Measurements from ENCODE around the gene PEX5L. TPM values are rescaled to one million over a fixed set of nuclear protein-coding genes. Genes with fewer than 3 reads are reported as not detected.
A peak's percentile ranks its signal among the peaks of the same experiment; 100 is the strongest.

Gene PEX5L
- total RNA-seq, 1 experiment from 2014 or later: 0.45 TPM

DNA sequence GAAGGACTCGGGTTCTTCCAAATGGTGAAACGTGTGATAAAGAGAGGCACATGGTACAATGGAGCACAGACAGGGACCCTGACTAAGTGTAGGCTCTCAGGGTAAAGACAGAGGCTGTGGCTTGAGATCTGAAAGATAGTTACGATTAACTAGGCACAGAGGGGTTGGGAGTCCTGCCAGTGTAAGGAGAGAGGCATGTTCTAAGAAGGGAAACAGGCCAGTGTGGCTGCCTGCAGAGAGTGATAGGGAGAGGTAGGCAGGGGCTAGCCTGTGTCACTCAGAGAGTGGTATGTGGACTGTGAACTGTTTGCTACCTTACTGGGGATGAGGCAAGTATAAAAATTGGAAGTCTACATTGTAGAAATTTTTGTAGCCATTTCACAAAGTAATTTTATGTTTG is 109.5 kb downstream of the PEX5L start:
- H3K36me3 ChIP-seq (replicated peaks; ENCODE audit: control insufficient read depth, insufficient read depth, low read length): no peaks in the 10 kb centered on the region
- no peaks in the 10 kb centered on the region for H3K27me3 ChIP-seq (ENCODE audit: control insufficient read depth, insufficient read depth, low read length)
- DNase-seq: peak; percentile 11
- no peak overlapping the region for H3K4me3 ChIP-seq (ENCODE audit: insufficient read depth, low read depth, low read length)

DNA sequence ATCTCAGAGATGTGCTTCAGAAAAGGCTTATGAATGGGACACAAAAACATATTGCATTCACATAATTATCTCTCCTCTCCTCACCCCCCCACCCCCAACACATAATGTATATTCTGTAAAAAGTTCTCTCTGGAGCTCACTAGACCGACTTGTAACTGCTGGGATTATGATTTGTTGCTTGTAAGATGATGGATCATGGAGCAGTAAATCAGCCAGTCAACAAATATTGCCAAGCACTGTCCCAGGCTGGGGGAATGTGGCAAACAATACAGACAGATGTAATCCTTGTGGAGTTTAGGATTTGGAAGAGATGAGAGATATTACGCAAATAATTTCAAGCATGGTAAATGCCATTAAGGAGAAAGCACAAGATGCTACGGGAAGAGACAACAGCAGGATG is 114.8 kb downstream of the PEX5L start:
- DNase-seq: no peak
- Histone ChIP-seq H3K4me3 (ENCODE audit: insufficient read depth, low read depth, low read length) (no peak overlapping the region), H3K36me3 (replicated peaks; ENCODE audit: control insufficient read depth, insufficient read depth, low read length) (no peaks in the 10 kb centered on the region), H3K27me3 (ENCODE audit: control insufficient read depth, insufficient read depth, low read length) (no peaks in the 10 kb centered on the region)

DNA sequence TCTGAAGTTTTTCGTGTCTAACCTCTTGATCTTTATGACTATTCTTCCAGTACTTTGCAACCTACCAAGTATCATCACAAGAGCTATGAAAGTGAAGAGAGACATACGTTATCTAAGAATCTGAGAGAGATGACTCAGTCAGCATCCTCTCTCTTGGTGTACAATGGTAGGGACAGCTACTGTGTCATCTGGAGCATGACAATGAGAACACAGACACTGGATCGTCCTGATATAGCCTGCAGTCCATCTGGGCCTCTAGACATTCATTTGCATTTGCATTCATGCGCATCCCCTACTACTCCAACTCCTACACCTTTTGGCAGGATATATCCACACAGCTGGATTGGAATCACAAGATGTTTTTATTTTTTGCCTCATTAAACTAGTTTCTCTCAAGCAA is 115.2 kb downstream of the PEX5L start:
- Histone ChIP-seq H3K36me3 (replicated peaks; ENCODE audit: control insufficient read depth, insufficient read depth, low read length) (no peaks in the 10 kb centered on the region), H3K4me3 (ENCODE audit: insufficient read depth, low read depth, low read length) (no peak overlapping the region), H3K27me3 (ENCODE audit: control insufficient read depth, insufficient read depth, low read length) (no peaks in the 10 kb centered on the region)
- DNase-seq: no peak

DNA sequence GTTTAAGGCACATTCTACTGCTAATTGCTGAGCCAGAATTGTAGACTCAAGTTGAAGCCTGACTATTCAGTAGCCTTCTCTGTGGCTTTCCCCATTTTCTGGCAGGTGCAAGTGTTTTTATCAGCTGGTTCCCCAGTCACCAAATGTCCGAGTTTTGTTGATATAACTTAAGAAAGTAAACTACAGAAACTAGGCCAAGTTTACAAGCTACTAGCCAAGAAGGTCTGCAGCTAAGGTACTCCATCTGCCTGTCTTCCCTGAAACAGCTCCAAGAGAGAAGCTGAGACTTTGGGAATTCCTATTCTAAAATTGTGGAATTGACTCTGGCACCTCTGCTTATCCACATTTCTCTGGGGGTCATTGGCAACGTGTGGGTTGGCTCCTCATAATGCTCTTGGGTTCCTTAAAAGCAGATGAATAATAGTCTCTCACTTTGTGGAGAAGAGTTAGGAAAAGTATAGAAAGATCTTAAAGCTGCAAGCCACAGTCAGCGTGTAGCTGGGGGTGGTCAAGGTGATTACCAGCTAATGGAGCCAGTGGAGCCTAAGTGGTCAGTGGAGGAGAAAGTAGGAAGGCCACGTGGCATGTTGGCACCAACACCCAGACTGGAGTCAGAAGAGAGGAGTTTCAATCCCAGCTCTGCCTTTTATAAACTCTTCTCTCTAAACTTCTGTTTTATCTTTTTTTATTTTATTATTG is 128.8 kb downstream of the PEX5L start:
- H3K36me3 ChIP-seq (replicated peaks; ENCODE audit: control insufficient read depth, insufficient read depth, low read length): no peaks in the 10 kb centered on the region
- no peak overlapping the region for H3K4me3 ChIP-seq (ENCODE audit: insufficient read depth, low read depth, low read length)
- H3K27me3 ChIP-seq (ENCODE audit: control insufficient read depth, insufficient read depth, low read length): no peaks in the 10 kb centered on the region
- no peak for DNase-seq

DNA sequence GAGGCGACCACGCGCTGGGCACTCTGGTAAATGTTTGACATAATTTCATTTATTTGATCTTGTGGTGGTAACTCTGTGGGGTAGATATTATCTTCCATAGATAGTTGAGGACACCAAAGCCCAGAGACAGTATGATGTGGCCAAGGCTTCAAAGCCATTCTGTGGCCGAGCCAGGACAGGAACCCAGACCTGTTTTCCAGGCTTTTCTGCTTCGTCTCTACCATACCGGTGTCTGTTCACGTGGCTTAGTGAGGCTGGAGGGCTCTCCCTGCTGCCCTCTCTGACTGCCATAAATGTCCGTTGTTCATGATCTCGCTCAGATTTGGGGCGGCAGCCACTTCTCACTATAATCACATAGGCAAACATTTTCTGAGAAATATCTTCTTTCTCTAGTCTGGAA is 134.7 kb downstream of the PEX5L start:
- Histone ChIP-seq H3K4me3 (ENCODE audit: insufficient read depth, low read depth, low read length) (no peak overlapping the region), H3K27me3 (ENCODE audit: control insufficient read depth, insufficient read depth, low read length) (no peaks in the 10 kb centered on the region), H3K36me3 (replicated peaks; ENCODE audit: control insufficient read depth, insufficient read depth, low read length) (no peaks in the 10 kb centered on the region)
- DNase-seq: no peak

DNA sequence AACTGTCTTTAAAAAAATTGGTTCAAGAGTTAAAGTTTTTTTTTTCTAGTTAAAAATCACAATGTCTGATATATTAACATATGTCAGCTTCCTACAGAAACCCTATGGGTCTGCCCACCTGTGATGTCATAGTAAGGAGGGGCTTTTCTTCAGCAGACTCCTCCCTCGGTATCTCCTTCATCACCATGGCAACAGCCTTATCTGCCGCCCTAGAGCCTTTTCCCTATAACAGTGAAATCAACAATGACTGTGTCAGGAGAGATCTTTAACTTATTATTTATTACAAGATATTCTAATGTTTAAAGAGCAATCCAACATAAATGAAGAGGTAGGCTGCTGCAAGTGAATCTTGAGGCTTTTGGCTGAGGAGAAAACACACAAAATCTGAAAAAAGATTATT is 138.7 kb downstream of the PEX5L start:
- Histone ChIP-seq H3K36me3 (replicated peaks; ENCODE audit: control insufficient read depth, insufficient read depth, low read length) (no peaks in the 10 kb centered on the region), H3K27me3 (ENCODE audit: control insufficient read depth, insufficient read depth, low read length) (no peaks in the 10 kb centered on the region)
- DNase-seq: peak; percentile 69

DNA sequence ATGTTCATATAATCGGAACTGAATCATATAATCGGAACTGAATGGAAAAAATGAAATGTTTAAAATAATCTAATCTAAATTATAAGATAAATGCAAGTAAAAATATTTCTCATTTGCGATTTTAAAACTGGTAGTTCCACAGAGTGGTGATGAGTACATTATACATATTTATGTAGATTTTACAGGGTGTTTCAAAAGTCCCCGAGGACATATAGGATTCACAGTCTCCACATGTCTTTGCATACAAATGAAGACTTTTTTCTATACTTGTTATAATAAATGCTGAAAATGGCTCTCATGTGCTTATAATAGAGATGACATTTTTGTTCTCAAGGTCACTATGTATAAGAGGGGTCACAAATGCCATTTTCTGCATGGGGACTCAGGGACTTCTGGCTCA is 139.5 kb downstream of the PEX5L start:
- Histone ChIP-seq H3K27me3 (ENCODE audit: control insufficient read depth, insufficient read depth, low read length) (no peaks in the 10 kb centered on the region), H3K36me3 (replicated peaks; ENCODE audit: control insufficient read depth, insufficient read depth, low read length) (no peaks in the 10 kb centered on the region), H3K4me3 (ENCODE audit: insufficient read depth, low read depth, low read length) (no peak overlapping the region)
- DNase-seq: no peak

More for the DNA sequence above, 138.7 kb downstream of the PEX5L start:
- no peak overlapping the region for H3K4me3 ChIP-seq (ENCODE audit: insufficient read depth, low read depth, low read length)

DNA sequence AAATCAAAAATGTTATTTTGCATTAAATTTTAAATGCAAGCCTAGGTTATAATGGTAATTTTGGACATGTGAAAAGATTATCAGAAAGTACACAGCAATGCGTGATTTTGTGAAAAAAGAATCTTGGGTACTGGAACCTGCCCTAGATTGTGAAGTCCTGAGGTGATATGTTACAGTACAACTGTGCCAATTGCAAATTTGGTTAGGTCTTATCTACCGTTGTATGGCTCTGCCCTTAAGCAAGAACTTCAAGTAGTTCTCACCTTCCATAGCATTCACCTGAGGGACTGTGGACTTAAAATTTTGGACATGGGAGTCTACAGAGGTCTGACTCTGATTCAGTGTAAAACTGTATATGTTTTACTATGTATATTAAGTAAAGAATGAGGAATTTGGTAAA is 140.2 kb downstream of the PEX5L start:
- H3K36me3 ChIP-seq (replicated peaks; ENCODE audit: control insufficient read depth, insufficient read depth, low read length): no peaks in the 10 kb centered on the region
- no peaks in the 10 kb centered on the region for H3K27me3 ChIP-seq (ENCODE audit: control insufficient read depth, insufficient read depth, low read length)
- no peak overlapping the region for H3K4me3 ChIP-seq (ENCODE audit: insufficient read depth, low read depth, low read length)
- no peak for DNase-seq

DNA sequence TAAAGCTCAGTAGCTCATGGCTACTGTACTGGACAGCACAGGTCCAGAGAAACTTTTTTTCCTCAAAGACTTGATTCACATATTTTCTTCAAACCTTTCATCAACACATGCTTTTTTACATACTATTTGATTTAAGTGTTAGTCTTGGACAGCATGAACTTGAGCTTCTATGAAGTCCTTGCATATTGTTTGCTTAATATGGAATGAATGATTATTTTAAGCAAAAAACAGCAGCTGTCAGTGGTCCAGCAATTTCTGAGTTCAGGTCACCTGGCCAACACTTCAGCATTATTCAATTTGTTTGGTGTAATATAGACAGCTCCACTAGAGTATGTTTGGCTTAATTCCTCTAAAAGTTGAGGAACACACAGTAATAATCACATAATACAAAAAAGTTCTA is 141.4 kb downstream of the PEX5L start:
- H3K4me3 ChIP-seq (ENCODE audit: insufficient read depth, low read depth, low read length): no peak overlapping the region
- no peaks in the 10 kb centered on the region for H3K27me3 ChIP-seq (ENCODE audit: control insufficient read depth, insufficient read depth, low read length)
- DNase-seq: no peak
- no peaks in the 10 kb centered on the region for H3K36me3 ChIP-seq (replicated peaks; ENCODE audit: control insufficient read depth, insufficient read depth, low read length)

DNA sequence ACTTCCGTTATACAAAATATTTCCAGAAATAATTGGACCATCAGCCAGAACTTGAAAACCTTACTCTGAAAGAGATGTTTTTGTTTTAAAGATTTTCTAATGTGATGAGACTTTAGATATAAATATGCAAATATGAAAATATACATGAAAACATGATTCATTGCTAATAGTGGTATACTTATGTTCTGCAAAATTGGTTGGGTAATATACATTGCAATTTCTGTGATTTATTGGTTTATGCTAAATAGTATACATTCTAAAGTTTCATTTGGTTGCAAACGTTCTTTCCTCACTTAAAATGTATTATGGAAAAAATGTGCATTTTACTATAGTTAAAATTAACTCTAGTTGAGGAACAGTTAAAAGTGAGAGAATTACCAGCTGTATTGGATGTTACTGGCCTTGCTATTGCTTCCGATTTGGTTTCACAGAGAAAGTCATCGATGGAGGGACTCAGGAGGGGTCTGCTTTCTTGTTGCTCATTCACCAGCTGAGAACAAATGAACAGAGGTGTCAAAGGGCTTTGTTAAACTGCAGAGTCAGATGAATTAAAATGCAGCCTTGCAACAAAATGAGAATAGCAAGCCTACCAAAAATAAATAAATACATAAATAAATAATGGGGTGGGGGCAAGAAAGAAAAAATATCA is 149.3 kb downstream of the PEX5L start:
- no peak for DNase-seq
- Histone ChIP-seq H3K4me3 (ENCODE audit: insufficient read depth, low read depth, low read length) (no peak overlapping the region), H3K27me3 (ENCODE audit: control insufficient read depth, insufficient read depth, low read length) (no peaks in the 10 kb centered on the region), H3K36me3 (replicated peaks; ENCODE audit: control insufficient read depth, insufficient read depth, low read length) (no peaks in the 10 kb centered on the region)

DNA sequence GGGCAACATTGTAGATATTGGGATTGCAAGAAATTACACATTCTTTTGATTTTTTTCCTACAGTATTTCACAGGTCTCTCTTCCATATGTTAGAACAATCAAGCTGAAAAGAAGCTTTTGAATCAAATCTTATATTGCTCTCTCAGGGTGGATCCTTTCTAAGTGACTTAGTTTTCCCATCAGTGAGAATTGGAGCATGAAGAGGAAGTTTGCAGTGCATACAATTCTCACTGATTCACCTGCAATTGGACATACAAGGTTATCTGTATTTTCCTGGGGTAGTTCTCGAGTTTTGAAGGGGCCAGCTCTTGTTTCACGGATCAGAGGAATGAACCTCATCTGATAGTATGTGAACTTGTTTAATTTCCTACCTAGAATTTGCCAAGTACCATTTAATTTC is 150.8 kb downstream of the PEX5L start:
- DNase-seq: no peak

DNA sequence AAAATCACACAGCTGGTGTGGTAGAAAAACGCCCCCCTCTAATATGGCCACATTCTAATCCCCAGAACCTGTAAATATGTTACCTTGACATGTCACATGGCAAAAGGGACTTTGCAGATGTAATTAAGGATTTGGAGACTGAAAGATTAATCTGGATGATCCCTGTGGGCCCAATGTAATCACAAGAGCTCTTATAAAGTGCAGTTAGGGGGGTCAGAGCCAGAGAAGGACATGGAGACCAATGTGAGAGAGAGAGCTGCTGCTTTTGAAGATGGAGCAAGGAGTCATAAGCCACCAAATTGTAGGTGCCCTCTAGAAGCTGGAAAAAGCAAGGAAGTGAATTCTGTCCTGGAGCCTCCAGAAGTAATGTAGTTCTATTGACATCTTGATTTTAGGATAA is 152.6 kb downstream of the PEX5L start:
- Histone ChIP-seq H3K36me3 (replicated peaks; ENCODE audit: control insufficient read depth, insufficient read depth, low read length) (no peaks in the 10 kb centered on the region), H3K4me3 (ENCODE audit: insufficient read depth, low read depth, low read length) (no peak overlapping the region)
- no peak for DNase-seq

More for the DNA sequence above, 150.8 kb downstream of the PEX5L start:
- Histone ChIP-seq H3K4me3 (ENCODE audit: insufficient read depth, low read depth, low read length) (no peak overlapping the region), H3K27me3 (ENCODE audit: control insufficient read depth, insufficient read depth, low read length) (no peaks in the 10 kb centered on the region), H3K36me3 (replicated peaks; ENCODE audit: control insufficient read depth, insufficient read depth, low read length) (no peaks in the 10 kb centered on the region)

DNA sequence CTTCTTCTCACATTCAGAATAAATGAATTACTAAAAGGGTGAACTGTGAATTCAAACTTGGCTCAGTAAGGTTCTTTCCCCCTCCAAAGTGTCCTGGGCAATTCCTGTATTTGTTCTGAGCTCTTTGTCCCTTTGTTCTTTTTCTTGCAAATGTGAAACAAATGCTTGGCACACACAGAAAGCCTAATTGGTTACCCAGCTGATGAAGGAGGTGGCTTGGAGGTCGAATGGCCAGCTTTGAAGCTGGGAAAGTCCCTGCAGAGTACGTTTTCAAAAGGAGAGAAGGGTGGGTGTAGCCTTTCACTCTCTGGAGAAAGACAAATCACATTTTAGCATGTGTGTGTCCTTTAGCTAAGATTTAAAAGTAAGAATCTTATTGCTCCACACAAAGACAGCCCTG is 154.4 kb downstream of the PEX5L start:
- Histone ChIP-seq H3K27me3 (ENCODE audit: control insufficient read depth, insufficient read depth, low read length) (no peaks in the 10 kb centered on the region), H3K36me3 (replicated peaks; ENCODE audit: control insufficient read depth, insufficient read depth, low read length) (no peaks in the 10 kb centered on the region), H3K4me3 (ENCODE audit: insufficient read depth, low read depth, low read length) (no peak overlapping the region)
- DNase-seq: peak; percentile 43

More for the DNA sequence above, 152.6 kb downstream of the PEX5L start:
- H3K27me3 ChIP-seq (ENCODE audit: control insufficient read depth, insufficient read depth, low read length): no peaks in the 10 kb centered on the region

DNA sequence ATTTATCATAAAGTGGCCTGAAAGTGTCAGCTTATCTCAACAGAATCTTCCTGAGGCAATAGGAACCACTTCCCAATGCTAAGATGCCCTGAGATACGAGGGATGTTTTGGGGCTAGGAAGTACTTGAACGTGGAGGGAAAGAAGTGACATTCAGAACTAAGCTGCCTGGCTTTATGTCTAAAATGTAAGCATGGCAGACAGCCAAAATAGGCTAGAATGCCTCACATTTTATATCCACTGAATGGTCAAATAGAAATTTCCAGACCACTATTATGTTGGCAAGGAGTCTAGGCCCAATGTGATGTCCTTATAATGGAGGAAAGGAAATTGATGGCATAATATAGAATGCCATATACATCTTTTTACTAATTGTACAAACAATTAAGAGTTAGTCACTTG is 154.9 kb downstream of the PEX5L start:
- Histone ChIP-seq H3K4me3 (ENCODE audit: insufficient read depth, low read depth, low read length) (no peak overlapping the region), H3K27me3 (ENCODE audit: control insufficient read depth, insufficient read depth, low read length) (no peaks in the 10 kb centered on the region), H3K36me3 (replicated peaks; ENCODE audit: control insufficient read depth, insufficient read depth, low read length) (no peaks in the 10 kb centered on the region)
- DNase-seq: no peak

DNA sequence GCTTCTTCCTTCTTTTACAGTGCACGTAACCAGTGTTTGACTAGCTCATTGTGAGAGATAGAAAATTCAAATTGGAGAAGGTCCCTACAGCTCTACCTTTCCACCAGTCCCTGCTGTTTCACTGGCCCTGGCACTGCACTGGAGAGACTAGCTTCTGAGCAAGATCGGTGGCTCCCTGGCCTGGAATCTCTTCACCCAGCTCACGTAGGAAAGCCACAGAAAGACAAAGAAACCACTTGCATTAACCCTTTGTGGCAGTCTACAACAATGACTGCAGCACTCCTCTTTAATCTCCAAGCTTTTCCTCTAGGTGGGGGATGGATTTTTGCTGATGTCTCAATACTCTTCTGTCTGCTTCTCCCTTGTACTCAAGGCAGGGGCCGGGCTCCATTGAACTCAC is 155.9 kb downstream of the PEX5L start:
- H3K27me3 ChIP-seq (ENCODE audit: control insufficient read depth, insufficient read depth, low read length): no peaks in the 10 kb centered on the region
- DNase-seq: no peak
- H3K4me3 ChIP-seq (ENCODE audit: insufficient read depth, low read depth, low read length): no peak overlapping the region
- no peaks in the 10 kb centered on the region for H3K36me3 ChIP-seq (replicated peaks; ENCODE audit: control insufficient read depth, insufficient read depth, low read length)

Data from H7 (cell line).